ENCODE results near the gene ZRANB1.
A peak's percentile ranks its signal among the peaks of the same experiment; 100 is the strongest.
"Not testable (repeated sequence)": the region's sequence is repeated elsewhere in the genome, so short reads cannot be mapped to it uniquely, and the experiment has no call there.

The ZRANB1 gene

DNA sequence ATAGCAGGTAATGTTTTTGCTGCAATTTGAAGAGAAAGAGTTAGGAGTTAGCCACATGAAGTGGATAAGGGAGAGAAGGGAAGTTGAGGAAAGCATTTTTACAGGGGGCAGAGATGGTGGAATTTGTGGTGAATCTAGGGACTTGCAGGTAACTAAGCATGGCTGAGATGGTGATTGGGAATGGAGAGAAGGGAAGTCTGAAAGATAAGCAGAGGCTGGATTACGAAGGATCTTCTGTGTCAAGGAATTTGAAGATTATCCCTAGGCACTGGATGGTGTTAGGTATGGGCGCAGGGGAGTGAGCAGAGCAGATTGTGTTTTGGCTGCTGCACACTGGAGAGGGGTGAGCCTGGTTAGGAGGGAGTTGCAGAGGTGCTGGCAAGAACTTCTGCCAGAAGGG lies 25.3 kb downstream of the ZRANB1 start:
- no peak for DNase-seq

- no peak for DNase-seq
Measured at GRCh38 chr10:124971276-124971675, 29.4 kb downstream of the ZRANB1 start.

- DNase-seq, result no peak
Measured at GRCh38 chr10:124972637-124973036, 30.7 kb downstream of the ZRANB1 start.

DNA sequence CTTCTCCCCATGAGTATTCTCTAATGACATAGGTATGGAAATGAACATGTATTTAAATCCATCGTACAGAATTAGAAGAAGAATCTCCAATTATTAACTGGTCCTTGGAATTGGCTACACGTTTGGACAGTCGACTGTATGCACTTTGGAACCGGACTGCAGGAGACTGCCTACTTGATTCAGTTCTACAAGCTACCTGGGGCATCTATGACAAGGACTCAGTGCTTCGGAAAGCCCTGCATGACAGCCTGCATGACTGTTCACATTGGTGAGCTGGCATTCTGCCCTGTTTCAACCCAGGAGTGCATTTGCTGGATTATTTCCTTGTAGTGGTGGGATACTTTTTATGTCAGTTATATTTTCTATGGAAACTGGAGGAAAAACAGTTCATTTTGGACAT lies 32.2 kb downstream of the ZRANB1 start:
- no peak for DNase-seq

DNA sequence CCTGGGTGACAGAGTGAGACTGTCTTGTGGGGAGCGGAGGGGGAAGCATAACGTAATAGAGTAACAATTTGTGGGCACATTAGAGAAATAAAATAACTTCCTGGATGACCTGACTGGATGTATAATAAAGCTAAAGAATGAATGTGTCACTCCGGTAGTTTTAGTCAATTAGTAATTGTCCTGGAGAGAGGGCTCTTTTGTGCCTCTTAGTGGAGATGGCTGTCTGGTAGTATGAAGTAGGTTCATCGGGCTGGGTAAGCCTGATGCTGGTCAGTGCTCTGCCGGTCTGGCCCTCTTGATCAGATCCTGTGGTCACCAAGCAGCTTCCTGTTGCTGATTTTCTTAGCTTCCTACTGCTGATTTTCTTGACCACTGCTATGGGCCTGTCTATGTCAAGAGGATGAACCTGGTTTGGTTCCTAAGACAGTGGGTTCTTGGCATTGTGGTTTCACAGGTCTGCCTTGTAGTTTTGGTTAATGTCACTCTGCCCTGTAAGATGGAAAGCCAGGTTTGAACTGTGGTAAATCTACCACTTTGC lies 34.1 kb downstream of the ZRANB1 start:
- DNase-seq, result no peak

DNA sequence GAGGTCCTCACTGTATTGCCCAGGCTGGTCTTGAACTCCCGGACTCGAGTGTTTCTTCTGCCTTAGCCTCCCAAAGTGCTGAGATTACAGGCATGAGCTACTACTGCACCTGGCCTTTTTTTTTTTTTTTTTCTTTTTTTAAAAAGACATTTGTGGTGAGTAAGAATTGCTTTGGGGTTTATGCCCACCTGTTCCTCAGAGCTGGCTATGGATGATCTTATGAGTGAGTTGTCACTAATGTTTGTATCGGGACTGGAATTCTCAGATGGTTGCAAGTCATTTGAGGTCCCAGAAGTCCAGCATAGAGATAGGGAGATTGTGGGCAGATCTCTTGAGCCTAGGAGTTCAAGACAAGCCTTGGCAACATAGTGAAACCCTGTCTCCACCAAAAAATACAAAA lies 35.2 kb downstream of the ZRANB1 start:
- no peak for DNase-seq

DNA sequence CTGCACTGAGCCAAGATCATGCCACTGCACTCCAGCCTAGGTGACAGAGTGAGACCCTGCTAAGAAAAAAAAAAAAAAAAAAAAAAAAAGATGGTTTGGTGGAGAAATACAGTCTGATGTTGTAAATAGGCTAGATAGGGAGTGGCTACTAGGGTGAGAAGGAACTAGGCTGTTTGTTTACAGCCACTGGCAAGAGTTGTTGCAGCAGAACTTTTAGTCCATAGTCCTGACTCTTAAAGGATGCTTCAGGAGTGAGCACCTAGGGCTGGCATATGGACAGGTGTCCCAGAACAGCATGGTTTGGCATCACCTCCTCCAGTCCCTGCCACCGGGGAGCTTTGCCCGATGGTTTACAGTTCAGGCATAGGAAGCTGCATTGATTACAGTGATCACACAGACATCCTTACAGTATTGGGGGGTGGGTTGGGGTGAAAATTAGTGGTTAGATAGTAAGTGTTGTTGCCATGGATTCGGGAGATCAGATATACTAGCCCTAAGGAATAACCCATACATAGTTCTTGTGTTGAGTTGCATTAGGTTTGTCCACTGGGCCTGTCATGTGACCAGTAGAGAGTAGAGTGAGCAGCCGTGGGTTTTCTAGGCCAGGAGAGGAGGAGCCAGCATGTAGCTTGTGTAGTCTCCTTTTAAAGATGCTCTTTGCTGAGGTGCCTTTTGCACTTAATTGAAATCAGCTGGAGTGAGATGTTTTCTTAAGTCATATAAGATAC lies 35.9 kb downstream of the ZRANB1 start:
- no peak for DNase-seq

- no peak for DNase-seq
Measured at GRCh38 chr10:124978376-124978725, 36.4 kb downstream of the ZRANB1 start.

DNA sequence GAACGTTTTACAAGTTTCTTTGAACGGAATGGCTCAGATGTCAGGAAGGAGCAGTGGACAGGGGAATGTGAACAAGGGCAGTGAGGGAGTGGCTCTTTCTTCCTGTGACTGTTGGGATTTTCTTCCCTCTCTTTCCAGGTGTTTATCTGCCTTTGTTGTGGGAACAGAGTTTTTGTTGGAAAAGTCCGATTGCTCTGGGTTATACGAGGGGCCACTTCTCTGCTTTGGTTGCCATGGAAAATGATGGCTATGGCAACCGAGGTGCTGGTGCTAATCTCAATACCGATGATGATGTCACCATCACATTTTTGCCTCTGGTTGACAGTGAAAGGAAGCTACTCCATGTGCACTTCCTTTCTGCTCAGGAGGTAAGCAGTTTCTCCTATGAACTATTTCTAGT lies 41.4 kb downstream of the ZRANB1 start:
- DNase-seq, result no peak

DNA sequence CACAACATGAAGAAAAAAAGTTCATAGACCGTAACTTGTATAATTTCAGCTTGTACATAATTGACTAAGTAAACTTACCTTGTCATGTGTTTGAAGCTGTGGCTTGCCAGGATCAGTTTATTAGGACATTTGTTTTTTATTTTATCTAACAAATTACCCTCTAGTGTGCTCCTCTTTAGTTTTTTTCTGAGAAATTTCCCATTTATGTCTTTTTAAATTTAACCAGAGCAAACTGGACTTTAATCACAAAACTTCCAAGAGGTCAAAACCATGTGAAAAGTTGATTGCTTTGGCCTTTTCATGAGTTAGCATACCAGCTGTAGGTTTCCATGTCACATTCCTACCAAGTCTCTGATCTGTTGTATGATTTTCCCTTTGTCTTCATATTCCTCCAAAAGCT lies 42.5 kb downstream of the ZRANB1 start:
- no peak for DNase-seq

- DNase-seq, result no peak
Measured at GRCh38 chr10:124985162-124985561, 43.2 kb downstream of the ZRANB1 start.

GRCh38 chr10:124987788-124988187 lies 45.9 kb downstream of the ZRANB1 start:
- no peak for DNase-seq

- not testable (repeated sequence) for DNase-seq
Measured at GRCh38 chr10:124988753-124989152, 46.8 kb downstream of the ZRANB1 start.

DNA sequence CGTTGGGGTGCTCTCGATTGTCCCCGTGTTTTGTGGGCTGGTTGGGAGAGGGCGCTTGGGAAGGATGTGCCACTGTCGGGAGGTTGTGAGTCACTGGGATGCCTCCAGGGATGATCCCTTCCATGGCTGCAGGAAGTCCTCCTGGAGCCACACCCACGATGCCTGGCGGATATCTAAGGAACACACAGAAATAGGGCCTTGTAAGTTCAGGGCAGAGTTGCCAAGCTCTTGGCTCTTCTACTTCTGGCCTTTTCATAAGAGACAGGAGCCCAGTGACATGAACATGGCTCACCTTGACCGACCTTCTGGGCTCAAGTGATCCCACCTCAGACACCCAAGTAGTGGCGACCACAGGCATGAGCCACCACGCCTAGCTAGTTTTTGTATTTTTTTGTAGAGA lies 47.6 kb downstream of the ZRANB1 start:
- DNase-seq, result no peak

DNA sequence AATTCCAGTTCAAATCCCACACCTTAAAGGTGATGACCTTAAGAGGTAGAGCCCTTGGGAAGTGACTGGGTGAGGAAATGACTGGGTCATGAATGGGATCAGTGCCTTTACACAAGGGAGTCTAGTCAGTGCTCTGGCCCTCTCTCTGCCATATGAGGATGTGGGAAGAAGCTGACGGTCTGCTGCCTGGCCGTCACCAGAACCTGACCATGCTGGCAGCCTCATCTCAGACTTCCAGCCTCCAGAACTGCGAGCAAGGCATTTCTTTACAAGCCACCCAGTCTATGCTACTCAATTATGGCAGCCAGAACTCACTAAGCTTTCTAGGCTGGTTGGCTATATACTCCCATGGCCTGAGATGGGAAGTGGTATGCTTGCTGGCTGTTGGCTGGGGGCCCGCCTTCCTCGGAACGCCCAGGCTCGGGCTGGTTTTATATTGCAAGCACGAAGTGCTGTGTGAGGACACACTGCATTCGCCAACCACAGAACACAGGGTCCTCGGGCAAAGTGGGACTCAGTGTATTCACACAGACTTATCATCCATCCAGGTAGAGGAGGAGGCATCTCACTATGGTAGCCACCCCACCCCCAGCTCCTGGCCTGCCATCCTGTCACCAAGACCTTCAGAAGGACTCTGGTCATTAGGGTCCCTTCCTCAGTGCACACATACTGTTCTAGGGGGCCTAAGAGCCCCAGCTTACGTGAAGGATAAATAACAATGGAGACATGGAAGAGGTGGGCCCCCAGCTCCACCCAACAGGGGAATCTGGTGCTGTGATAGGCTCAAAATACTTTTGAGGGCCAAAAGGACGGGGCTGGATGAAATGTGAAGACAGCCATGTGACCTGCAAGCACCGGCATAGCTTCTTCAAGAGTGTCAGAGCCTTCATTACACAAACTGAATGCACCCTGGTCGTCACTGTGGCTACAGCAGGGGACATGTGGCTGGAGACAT lies 49.0 kb downstream of the ZRANB1 start:
- no peak for DNase-seq

DNA sequence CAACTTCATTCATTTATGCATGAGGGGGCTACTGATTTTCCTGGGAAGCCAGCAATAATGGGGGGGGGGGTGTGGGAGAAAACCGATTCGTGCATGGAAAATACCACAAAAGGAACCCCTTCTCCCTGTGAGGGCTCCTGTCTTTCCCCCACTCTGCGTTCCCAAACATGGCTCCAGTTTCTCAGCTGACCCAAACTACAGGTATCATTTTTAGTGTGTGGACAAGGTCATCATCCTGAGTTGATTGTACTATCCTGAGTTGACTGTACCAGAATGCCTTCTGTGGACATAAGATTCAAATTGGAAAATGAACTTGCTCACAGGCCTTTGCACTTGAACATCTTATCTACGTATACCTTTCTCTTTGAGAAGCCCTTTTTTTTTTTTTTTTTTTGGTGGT lies 49.9 kb downstream of the ZRANB1 start:
- no peak for DNase-seq

GRCh38 chr10:124992462-124993344 lies 50.8 kb downstream of the ZRANB1 start:
- peak; percentile 12 to 19 for DNase-seq

DNA sequence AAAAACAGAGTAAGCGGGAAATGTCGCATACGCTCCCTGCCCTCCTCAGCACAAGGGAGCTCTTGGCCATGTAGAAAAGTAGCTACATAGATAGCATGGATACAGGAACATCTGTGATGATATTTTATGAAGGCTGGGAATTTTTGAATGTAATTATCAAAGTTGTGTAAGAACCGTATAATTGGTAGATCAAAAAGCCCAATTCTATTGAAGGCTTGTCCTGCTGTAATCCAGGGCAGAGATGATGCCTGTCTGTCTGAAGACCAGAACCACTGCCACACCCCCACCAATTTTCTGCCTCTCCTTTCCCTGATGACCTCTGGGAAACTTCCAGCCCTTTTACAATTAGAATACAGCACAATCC lies 51.4 kb downstream of the ZRANB1 start:
- DNase-seq, result no peak

DNA sequence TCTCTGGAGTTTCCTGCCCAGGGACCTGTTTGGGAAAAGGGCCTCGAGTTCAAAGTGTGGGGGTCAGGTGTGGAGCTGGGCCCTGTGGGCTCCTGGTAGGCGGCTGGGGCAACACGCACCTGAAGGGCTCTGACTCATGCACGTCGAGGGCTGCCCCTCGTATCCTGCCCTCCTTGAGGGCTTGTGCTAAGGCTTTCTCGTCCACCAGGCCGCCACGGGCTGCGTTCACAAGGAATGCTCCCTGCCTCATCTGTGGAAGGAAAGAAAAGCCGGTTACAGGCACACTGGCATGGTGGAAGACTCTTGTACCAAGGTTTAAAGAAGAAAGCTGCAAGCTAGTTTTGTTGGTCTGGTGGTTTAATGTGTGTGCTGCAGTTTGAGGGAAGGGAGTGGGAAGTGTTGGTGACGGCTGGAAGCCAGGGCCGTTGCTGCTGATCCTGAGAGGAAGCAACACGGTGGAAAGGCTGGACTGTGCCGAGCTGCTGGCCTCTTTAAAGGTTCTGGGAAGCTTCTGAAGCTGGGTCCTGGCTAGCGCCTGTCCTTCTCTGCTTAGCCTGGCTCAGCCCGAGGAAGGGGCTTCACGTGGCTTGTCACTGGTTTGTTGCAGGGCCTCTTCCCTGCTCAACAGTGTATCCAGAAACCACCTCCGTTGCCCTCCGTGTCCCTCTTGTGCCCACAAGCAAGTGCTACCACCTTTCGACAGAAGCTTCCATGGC lies 52.0 kb downstream of the ZRANB1 start:
- DNase-seq, result no peak

DNA sequence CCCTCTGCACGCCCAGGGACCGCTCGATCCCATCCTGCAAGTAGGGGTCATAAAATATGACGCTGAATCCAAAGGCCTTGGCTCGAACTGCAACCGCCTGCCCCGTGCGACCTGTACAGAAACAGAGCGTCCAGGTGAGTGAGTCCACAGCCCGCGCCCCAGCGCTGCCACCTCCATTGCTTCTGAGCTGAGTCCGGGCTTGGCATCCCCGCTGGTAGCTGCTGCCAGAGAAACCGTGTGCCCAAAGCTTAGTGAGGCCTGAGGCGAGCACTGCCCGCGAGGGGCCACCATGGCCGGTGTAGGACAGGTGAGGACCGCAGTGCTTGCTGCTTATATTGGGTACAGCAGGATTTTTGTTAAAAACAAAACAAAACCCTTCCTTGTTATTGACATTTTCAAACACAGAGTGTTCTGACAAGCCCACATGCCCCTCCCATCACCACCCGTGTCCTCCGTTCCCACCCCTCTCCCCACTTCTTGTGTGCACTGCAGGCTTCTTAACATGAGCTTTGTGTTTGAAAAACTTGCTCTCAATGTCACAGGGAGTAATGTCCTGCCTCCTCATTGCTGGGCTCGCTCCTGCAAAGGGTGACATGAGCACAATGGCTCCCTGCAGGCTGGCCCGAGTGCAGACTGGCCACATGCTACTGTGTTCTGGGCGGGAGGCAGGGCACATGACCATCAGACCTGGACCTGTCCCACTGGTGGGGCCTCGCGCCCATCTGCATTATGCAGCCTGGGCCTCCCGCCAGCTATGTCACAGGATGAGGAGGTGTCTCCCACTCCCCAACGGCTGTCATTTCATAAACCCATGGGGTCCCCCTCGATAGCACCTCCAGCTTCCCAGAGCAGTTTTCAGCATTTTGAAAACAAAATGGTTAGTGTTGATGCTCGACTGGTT lies 52.9 kb downstream of the ZRANB1 start:
- no peak for DNase-seq

GRCh38 chr10:124995605-124996004 lies 53.7 kb downstream of the ZRANB1 start:
- DNase-seq, result no peak
